RWPE2 (cell line): Measurements from ENCODE around the gene USP27X.

Experiments
- ATAC-seq: fragments of 200-7000 bp; cut with Tn5 transposase; 3 replicates; pipeline ENCODE4 v1.9.1; 2021; ENCODE audit warnings: low read depth
- DNase-seq: peaks from one replicate; pipeline ENCODE4 v3.0.0-alpha.2; 2020; ENCODE audit warnings: low spot score
- H3K27ac ChIP-seq: fragments of 450-650 bp; 2 replicates; pipeline ENCODE4 v1.5.1; 2017; ENCODE audit warnings: mild to moderate bottlenecking; ENCODE audit not compliant: poor library complexity, severe bottlenecking
- H3K27me3 ChIP-seq: fragments of 250-450 bp; sonication (Bioruptor Pico); 2 replicates; pipeline ENCODE4 v1.5.1; 2021; ENCODE audit warnings: mild to moderate bottlenecking, moderate library complexity; ENCODE audit not compliant: insufficient read depth, poor library complexity, severe bottlenecking
- H3K36me3 ChIP-seq: fragments of 250-450 bp; sonication (Bioruptor Pico); 2 replicates; pipeline ENCODE4 v1.5.1; 2020; ENCODE audit warnings: low read depth, mild to moderate bottlenecking, moderate library complexity
- H3K4me1 ChIP-seq: fragments of 250-450 bp; sonication (Bioruptor Pico); 2 replicates; pipeline ENCODE4 v1.5.1; 2021; ENCODE audit warnings: mild to moderate bottlenecking, moderate library complexity; ENCODE audit not compliant: insufficient read depth, poor library complexity, severe bottlenecking
- H3K4me3 ChIP-seq: fragments of 250-450 bp; sonication (Bioruptor Pico); 2 replicates; pipeline ENCODE4 v1.5.1; 2021; ENCODE audit warnings: mild to moderate bottlenecking, moderate library complexity; ENCODE audit not compliant: severe bottlenecking
- H3K9me3 ChIP-seq: fragments of 250-450 bp; sonication (Bioruptor Pico); 2 replicates; pipeline ENCODE4 v1.5.1; 2021; ENCODE audit warnings: mild to moderate bottlenecking, moderate library complexity; ENCODE audit not compliant: severe bottlenecking
- CTCF ChIP-seq: fragments of 450-650 bp; IDR thresholded peaks from one replicate; pipeline ENCODE4 v1.5.1; 2017; ENCODE audit warnings: mild to moderate bottlenecking, moderate library complexity; ENCODE audit not compliant: poor library complexity, severe bottlenecking

USP27X gene

GRCh38 chrX:49901048-49901447 lies 21.8 kb downstream of the USP27X start:
- DNase-seq (no peak), ATAC-seq (no peak)
- Histone ChIP-seq H3K4me3 (no peak overlapping the region), H3K9me3 (no peaks in the 10 kb centered on the region), H3K36me3 (no peaks in the 10 kb centered on the region), H3K27ac (no peak overlapping the region), H3K27me3 (no peaks in the 10 kb centered on the region), H3K4me1 (no peaks in the 10 kb centered on the region)
- TF ChIP-seq CTCF: no peak

- Histone ChIP-seq H3K27me3 (no peaks in the 10 kb centered on the region), H3K4me1 (no peaks in the 10 kb centered on the region), H3K36me3 (no peaks in the 10 kb centered on the region), H3K27ac (no peak overlapping the region), H3K9me3 (no peaks in the 10 kb centered on the region), H3K4me3 (no peak overlapping the region)
- no peak for DNase-seq
- no peak for ATAC-seq
- no peak for TF ChIP-seq CTCF
Observed at GRCh38 chrX:49910344-49910743, 31.1 kb downstream of the USP27X start.

- no peaks in the 10 kb centered on the region for H3K27me3 ChIP-seq
- TF ChIP-seq CTCF: no peak
Observed at GRCh38 chrX:49912086-49912485, 32.8 kb downstream of the USP27X start.

GRCh38 chrX:49912861-49913260 lies 33.6 kb downstream of the USP27X start:
- Histone ChIP-seq H3K27me3 (no peaks in the 10 kb centered on the region), H3K9me3 (no peaks in the 10 kb centered on the region), H3K27ac (no peak overlapping the region), H3K36me3 (no peaks in the 10 kb centered on the region), H3K4me3 (no peak overlapping the region), H3K4me1 (no peaks in the 10 kb centered on the region)
- TF ChIP-seq CTCF: no peak
- ATAC-seq (no peak), DNase-seq (no peak)

More at GRCh38 chrX:49912086-49912485, 32.8 kb downstream of the USP27X start:
- DNase-seq: no peak
- H3K27ac ChIP-seq: no peak overlapping the region
- no peaks in the 10 kb centered on the region for H3K9me3 ChIP-seq
- H3K4me1 ChIP-seq: no peaks in the 10 kb centered on the region
- H3K4me3 ChIP-seq: no peak overlapping the region
- no peaks in the 10 kb centered on the region for H3K36me3 ChIP-seq
- ATAC-seq: no peak

- Histone ChIP-seq H3K27ac (no peak overlapping the region), H3K27me3 (no peaks in the 10 kb centered on the region), H3K4me1 (no peaks in the 10 kb centered on the region), H3K4me3 (no peak overlapping the region), H3K9me3 (no peaks in the 10 kb centered on the region), H3K36me3 (no peaks in the 10 kb centered on the region)
- ATAC-seq: peak; percentile 66; the same call in 2 of the 3 replicates
- peak; percentile 72 for TF ChIP-seq CTCF
- DNase-seq: no peak
Observed at GRCh38 chrX:49915361-49916222, 36.3 kb downstream of the USP27X start.
